Measurements from ENCODE around the gene LHX4.

Gene LHX4

GRCh38 chr1:180275726-180276125 is 45.7 kb downstream of the LHX4 start:
- DNase-seq: no peak

GRCh38 chr1:180277476-180278193 is 47.6 kb downstream of the LHX4 start:
- no peak for DNase-seq

GRCh38 chr1:180278194-180278515 is 48.1 kb downstream of the LHX4 start:
- DNase-seq: no peak

- no peak for DNase-seq
These were observed 48.7 kb downstream of the LHX4 start for GRCh38 chr1:180278596-180279395.

- DNase-seq: no peak
These were observed 49.6 kb downstream of the LHX4 start for GRCh38 chr1:180279651-180280050.

GRCh38 chr1:180280617-180281016 is 50.6 kb downstream of the LHX4 start:
- no peak for DNase-seq

- no peak for DNase-seq
These were observed 51.4 kb downstream of the LHX4 start for GRCh38 chr1:180281490-180281889.

GRCh38 chr1:180282401-180283044 is 52.5 kb downstream of the LHX4 start:
- no peak for DNase-seq

- DNase-seq: no peak
These were observed 53.0 kb downstream of the LHX4 start for GRCh38 chr1:180283098-180283497.

GRCh38 chr1:180286417-180286816 is 56.4 kb downstream of the LHX4 start:
- DNase-seq: no peak

GRCh38 chr1:180287988-180288705 is 58.1 kb downstream of the LHX4 start:
- DNase-seq: no peak

GRCh38 chr1:180288940-180289339 is 58.9 kb downstream of the LHX4 start:
- DNase-seq: no peak

GRCh38 chr1:180290265-180291001 is 60.4 kb downstream of the LHX4 start:
- no peak for DNase-seq

- DNase-seq: no peak
These were observed 60.9 kb downstream of the LHX4 start for GRCh38 chr1:180291004-180291403.

GRCh38 chr1:180294711-180295110 is 64.6 kb downstream of the LHX4 start:
- DNase-seq: no peak

GRCh38 chr1:180295999-180296398 is 65.9 kb downstream of the LHX4 start:
- DNase-seq: no peak

GRCh38 chr1:180299479-180300221 is 69.6 kb downstream of the LHX4 start:
- no peak for DNase-seq

GRCh38 chr1:180301135-180301742 is 71.2 kb downstream of the LHX4 start:
- no peak for DNase-seq

- DNase-seq: no peak
These were observed 79.3 kb downstream of the LHX4 start for GRCh38 chr1:180309338-180309737.

- no peak for DNase-seq
These were observed 80.0 kb downstream of the LHX4 start for GRCh38 chr1:180310095-180310494.

- no peak for DNase-seq
These were observed 81.1 kb downstream of the LHX4 start for GRCh38 chr1:180311011-180311730.
